HFFc6 (cell line): ENCODE measurements around the gene ADAMTS17. TPM values are rescaled to one million over a fixed set of nuclear protein-coding genes. Genes with fewer than 3 reads are reported as not detected.
A peak's percentile ranks its signal among the peaks of the same experiment; 100 is the strongest.

Experiments used
- DNase-seq: peaks from one replicate; pipeline ENCODE4 v3.0.0-alpha.2; 2018
- H3K27ac Mint-ChIP-seq: 2 replicates; pipeline ENCODE4 v1.8.0; 2020; ENCODE audit warnings: mild to moderate bottlenecking, mixed read lengths
- H3K27me3 Mint-ChIP-seq: 2 replicates; pipeline ENCODE4 v1.8.0; 2021; ENCODE audit warnings: mild to moderate bottlenecking, moderate library complexity, mixed read lengths; ENCODE audit not compliant: insufficient read depth
- H3K36me3 Mint-ChIP-seq: 2 replicates; pipeline ENCODE4 v1.8.0; 2021; ENCODE audit warnings: low read depth, mixed read lengths
- H3K4me1 Mint-ChIP-seq: 2 replicates; pipeline ENCODE4 v1.8.0; 2020; ENCODE audit warnings: low read depth, mixed read lengths
- H3K4me3 Mint-ChIP-seq: 2 replicates; pipeline ENCODE4 v1.8.0; 2020; ENCODE audit warnings: mild to moderate bottlenecking, moderate library complexity, mixed read lengths
- H3K9me3 Mint-ChIP-seq: 2 replicates; pipeline ENCODE4 v1.8.0; 2020; ENCODE audit warnings: mild to moderate bottlenecking, mixed read lengths
- CTCF ChIP-seq: fragments of 200-600 bp; sonication (generic); IDR thresholded peaks from 2 replicates; pipeline ENCODE4 v1.5.0; 2021; ENCODE audit warnings: antibody characterized with exemption, mild to moderate bottlenecking
- total RNA-seq, 6 experiments: library from RNA; stranded (reverse); fragmentation: NEBNext Ultra II Directional; extraction: Animal tissue kit (Norgen Biotek cat#: 25700); gene quantifications; 2 replicates in 1 of 6; 3 replicates in 5 of 6; pipeline ENCODE4 v1.2.3, GENCODE V29; 2021

The ADAMTS17 gene
- total RNA-seq, 6 experiments from 2014 or later = not detected

- H3K4me1 Mint-ChIP-seq = peaks cover 7% of the 10 kb centered on the region; the same call in 1 of the 2 replicates
- no peak for DNase-seq
- no peaks in the 10 kb centered on the region for H3K36me3 Mint-ChIP-seq
- no peaks in the 10 kb centered on the region for H3K27me3 Mint-ChIP-seq
- peak overlapping the region; percentile 74 for H3K4me3 Mint-ChIP-seq
- no peaks in the 10 kb centered on the region for H3K9me3 Mint-ChIP-seq
- TF ChIP-seq CTCF = no peak
- no peak overlapping the region; the same call in 1 of the 2 replicates for H3K27ac Mint-ChIP-seq
These were observed 415.9 kb downstream of the ADAMTS17 start for GRCh38 chr15:99925661-99926461.

- no peak for TF ChIP-seq CTCF
- Mint-ChIP-seq H3K27me3 (peaks cover 3% of the 10 kb centered on the region), H3K4me1 (peaks cover 2% of the 10 kb centered on the region; the same call in 1 of the 2 replicates), H3K36me3 (no peaks in the 10 kb centered on the region), H3K27ac (no peak overlapping the region), H3K9me3 (no peaks in the 10 kb centered on the region), H3K4me3 (no peak overlapping the region)
- no peak for DNase-seq
These were observed 418.1 kb downstream of the ADAMTS17 start for GRCh38 chr15:99923711-99924110.

Other genes starting within 250 kb of the ADAMTS17 start
- not detected for gene CERS3, start 187.0 kb upstream of the ADAMTS17 start, total RNA-seq